Pancreas (tissue), 10 donors: ENCODE results near the gene SVEP1. TPM values are rescaled to one million over a fixed set of nuclear protein-coding genes. Genes with fewer than 3 reads are reported as not detected.

ENCODE experiments used
- ATAC-seq, 4 donors: fragments of 200-7000 bp; cut with Tn5 transposase; one replicate each; pipeline versions ENCODE4 v1.8.0 to v1.9.1; 2020; ENCODE audit warnings: mild to moderate bottlenecking in 4 of 4, moderate library complexity in 4 of 4
- DNase-seq, 6 donors: peaks; one replicate each; pipeline ENCODE4 v3.0.0-alpha.2; 2020
- FAIRE-seq: peaks from 2 replicates; lab custom pipeline; 2012; peaks lifted over from hg19 to GRCh38; lab: Jason Lieb, UNC
- H3K27ac ChIP-seq, 4 donors: fragments of 200-600 bp; sonication (generic); 1 replicate in 3 of 4; 2 replicates in 1 of 4; pipeline versions ENCODE4 v1.5.0 to v1.8.0; 2020
- H3K27me3 ChIP-seq, 4 donors: fragments of 200-600 bp; one replicate each; pipeline ENCODE4 v1.8.0; 2021
- H3K36me3 ChIP-seq, 3 donors: fragments of 200-600 bp; sonication (generic) in 1 of 3; one replicate each; pipeline versions ENCODE4 v1.5.0 to v1.8.0; 2020 to 2021
- H3K4me1 ChIP-seq, 3 donors: fragments of 200-600 bp; one replicate each; pipeline ENCODE4 v1.8.0; 2021
- H3K4me3 ChIP-seq, 4 donors: fragments of 200-600 bp; sonication (generic) in 2 of 4; one replicate each; pipeline versions ENCODE4 v1.5.0 to v1.8.0; 2020 to 2021
- H3K9me3 ChIP-seq, 4 donors: fragments of 200-600 bp; one replicate each; pipeline ENCODE4 v1.8.0; 2021
- CTCF ChIP-seq, 4 donors: fragments of 200-600 bp; sonication (generic) in 3 of 4; IDR thresholded peaks; one replicate each; pipeline versions ENCODE4 v1.5.0 to v1.8.0; 2021; ENCODE audit warnings: antibody characterized with exemption in 4 of 4
- WGBS, 2 donors: extraction: QIAGEN DNeasy Blood & Tissue Kit; methylation state at CpG; one replicate each; pipeline ENCODE4 v1.1.7; 2013; 5-methylcytosine and 5-hydroxymethylcytosine counted together
- intact Hi-C, 3 donors: fragments of 100-400 bp; cut with DNase I; formaldehyde crosslinking; loops; one replicate each; pipeline versions ENCODE4 v1.11.1 to v1.14.2; 2022
- polyA plus RNA-seq, 2 donors: library from polyadenylated mRNA; stranded (reverse); fragments of 200-250 nt; gene quantifications; one replicate each; pipeline ENCODE4 v1.2.3, GENCODE V29; 2013
- total RNA-seq, 6 donors: library from RNA; stranded (reverse); fragmentation: NEBNext Ultra II Directional in 4 of 6; extraction: Animal tissue kit (Norgen Biotek cat#: 25700) in 4 of 6; gene quantifications; one replicate each; pipeline versions ENCODE4 v1.2.1 to v1.2.4, GENCODE V29; 2021 to 2023
- donor health status: healthy with polysubstance abuse.
- donor health status: DM: no; HTN: no; CAD: no; lungs with moderate emphysema.
- donor health status: DM: no; HTN: no; CAD: no.
- donor health status: control.
- donor health status: control.
- donor health status: Bipolar disorder and iron deficiency.
- donor health status: DM: yes; HTN: yes; CAD: no.
- donor health status: DM: no; HTN: no; CAD: no.
- donor health status: DM: no; HTN: no; CAD: no.
- donor health status: DM: yes; HTN: yes; CAD: no.

The SVEP1 gene
- total and polyA plus RNA-seq, 8 donors, result 0.96 to 12.8 (median 4.3) TPM

GRCh38 chr9:110317911-110318310, 261.6 kb downstream of the SVEP1 start:
- DNase-seq (no peak), FAIRE-seq (no peak), ATAC-seq (no peak)
- Histone ChIP-seq H3K27ac (no peak overlapping the region), H3K36me3 (no peaks in the 10 kb centered on the region), H3K27me3 (no peaks in the 10 kb centered on the region), H3K4me1 (no peaks in the 10 kb centered on the region), H3K9me3 (no peaks in the 10 kb centered on the region), H3K4me3 (no peak overlapping the region)
- intact Hi-C loops, result no loop called here
- TF ChIP-seq CTCF (IDR thresholded peaks at IDR 0.05), result no peak
- 85 to 86% methylated on average over 4 of the region's 4 CpGs for WGBS, 2 donors

- Histone ChIP-seq H3K36me3 (no peaks in the 10 kb centered on the region), H3K9me3 (no peaks in the 10 kb centered on the region), H3K27ac (no peak overlapping the region), H3K4me1 (no peaks in the 10 kb centered on the region), H3K4me3 (no peak overlapping the region), H3K27me3 (no peaks in the 10 kb centered on the region)
- no peak for FAIRE-seq
- DNase-seq, result no peak
- intact Hi-C loops, result no loop called here
- WGBS, 2 donors, result 55 to 57% methylated on average over 6 of the region's 6 CpGs
- TF ChIP-seq CTCF (IDR thresholded peaks at IDR 0.05), result no peak
- no peak for ATAC-seq
These were observed 263.1 kb downstream of the SVEP1 start for GRCh38 chr9:110316261-110317075.

Other genes with a start within 250 kb of the SVEP1 start
- not detected for gene TXNDC8, start 241.9 kb downstream of the SVEP1 start, total RNA-seq
- not detected for gene TXNDC8, start 241.9 kb downstream of the SVEP1 start, polyA plus RNA-seq
- gene MUSK, start 89.0 kb upstream of the SVEP1 start, total RNA-seq, result under 1 TPM in 4 of 6 donors, not detected in 2; 0.06 to 0.39 (median 0.16) TPM
- gene MUSK, start 89.0 kb upstream of the SVEP1 start, polyA plus RNA-seq, result not detected